Fibroblast of skin of right biceps (primary cell): ENCODE measurements around the gene FERMT3.
A peak's percentile ranks its signal among the peaks of the same experiment; 100 is the strongest.

Source experiments
- DNase-seq: peaks from one replicate; pipeline ENCODE4 v3.0.0-alpha.2; 2013

Gene FERMT3

DNA sequence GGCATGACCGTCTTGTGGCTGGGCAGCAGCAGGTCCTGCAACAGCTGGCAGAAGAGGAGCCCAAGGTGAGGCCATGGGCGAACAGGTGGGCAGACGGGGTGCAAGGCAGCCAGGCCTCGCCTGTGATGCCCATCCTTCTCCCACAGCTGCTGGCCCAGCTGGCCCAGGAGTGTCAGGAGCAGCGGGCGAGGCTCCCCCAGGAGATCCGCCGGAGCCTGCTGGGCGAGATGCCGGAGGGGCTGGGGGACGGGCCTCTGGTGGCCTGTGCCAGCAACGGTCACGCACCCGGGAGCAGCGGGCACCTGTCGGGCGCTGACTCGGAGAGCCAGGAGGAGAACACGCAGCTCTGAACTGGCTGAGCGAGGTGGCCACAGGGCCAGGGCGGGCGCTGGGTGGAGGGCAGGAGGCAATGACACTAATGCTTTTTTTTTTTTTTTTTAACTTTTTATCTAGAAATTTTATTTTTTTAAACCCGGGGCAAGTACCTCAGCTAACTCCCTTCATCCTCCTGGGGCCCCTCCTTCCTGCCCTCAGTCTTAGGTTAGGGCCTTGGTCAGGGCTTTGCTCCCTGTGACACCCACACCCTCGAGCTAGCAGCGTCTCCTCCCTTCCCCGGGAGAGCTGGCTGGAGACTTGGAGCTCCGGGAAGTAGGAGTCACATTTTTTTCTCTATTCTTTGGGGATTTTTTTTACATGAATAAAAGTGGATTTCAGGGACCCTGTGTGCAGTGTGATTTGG lies 60.9 kb downstream of the FERMT3 start:
- DNase-seq: no peak

DNA sequence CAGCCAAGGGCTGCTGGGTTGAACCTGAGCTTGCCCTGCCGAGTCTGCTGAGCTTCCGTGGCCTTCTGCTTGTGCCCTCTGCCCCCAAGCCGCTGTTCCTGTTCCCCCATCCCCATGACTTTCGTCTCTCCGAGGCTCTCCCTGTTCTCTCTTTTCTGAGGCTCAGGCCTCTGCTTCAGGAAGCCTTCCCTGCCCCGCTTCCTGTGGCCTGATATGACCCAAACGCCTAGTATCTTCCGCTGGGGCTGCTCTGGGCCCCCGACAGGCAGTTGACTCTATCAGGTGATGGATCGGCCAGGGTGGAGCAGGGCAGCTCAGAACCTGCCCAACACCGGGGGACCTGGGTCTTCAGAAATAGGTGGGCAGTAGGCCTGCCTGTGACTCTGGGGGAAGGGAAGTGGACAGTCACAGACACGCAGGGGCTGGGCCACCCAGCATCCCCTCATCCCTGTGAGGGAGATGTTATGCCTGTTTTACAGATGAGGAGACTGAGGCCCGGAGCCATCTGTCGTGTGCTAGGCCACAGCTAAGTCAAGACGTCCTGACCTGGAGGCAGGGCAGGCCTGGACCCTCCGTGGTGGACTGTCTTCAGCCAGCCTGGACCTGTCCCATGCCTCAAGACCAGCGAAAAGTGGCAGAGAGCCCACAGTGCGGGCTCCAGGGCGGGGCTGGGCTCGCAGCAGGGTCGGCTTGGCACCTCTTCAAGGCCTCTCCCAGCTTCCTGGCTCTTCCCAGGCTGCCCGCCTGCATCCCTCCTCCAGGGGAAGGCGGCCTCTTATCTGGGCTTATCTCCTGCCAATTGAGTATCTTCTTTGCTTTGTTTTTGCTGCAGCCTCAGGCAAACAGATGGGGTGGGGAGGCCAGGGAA lies 61.7 kb downstream of the FERMT3 start:
- peak; percentile 31 for DNase-seq

DNA sequence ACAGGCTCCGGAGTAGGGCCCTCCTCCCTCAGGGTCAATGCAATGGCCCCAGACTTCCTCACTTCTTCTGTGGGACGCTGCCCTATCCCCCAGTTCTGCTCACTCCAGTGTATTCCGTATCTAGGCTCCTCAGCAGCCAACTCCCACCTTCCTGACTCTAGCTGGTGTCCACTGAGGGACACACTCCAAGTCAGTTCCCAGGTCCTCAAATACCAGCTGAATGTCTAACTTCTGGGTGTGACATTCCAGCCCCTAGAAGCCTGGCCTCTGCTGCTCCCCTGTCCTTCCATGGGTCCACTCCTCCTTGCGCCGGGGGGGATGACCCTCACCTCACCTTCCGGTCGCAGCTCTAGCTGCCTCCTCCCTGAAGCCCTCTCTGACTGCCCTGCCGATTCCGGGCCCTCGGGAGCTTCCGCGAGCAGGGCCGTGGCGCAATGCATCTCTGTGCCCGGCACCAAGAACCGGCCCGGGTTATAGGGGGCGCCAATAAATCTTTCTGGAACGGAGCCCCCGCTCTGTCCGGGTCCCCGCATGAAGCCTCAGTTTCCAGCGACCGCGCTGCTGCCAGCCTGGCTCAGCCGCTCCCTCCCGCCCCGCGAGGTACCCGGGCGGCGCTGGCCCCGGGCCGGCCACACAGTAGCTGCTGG lies 62.5 kb downstream of the FERMT3 start:
- DNase-seq: peak; percentile 42

DNA sequence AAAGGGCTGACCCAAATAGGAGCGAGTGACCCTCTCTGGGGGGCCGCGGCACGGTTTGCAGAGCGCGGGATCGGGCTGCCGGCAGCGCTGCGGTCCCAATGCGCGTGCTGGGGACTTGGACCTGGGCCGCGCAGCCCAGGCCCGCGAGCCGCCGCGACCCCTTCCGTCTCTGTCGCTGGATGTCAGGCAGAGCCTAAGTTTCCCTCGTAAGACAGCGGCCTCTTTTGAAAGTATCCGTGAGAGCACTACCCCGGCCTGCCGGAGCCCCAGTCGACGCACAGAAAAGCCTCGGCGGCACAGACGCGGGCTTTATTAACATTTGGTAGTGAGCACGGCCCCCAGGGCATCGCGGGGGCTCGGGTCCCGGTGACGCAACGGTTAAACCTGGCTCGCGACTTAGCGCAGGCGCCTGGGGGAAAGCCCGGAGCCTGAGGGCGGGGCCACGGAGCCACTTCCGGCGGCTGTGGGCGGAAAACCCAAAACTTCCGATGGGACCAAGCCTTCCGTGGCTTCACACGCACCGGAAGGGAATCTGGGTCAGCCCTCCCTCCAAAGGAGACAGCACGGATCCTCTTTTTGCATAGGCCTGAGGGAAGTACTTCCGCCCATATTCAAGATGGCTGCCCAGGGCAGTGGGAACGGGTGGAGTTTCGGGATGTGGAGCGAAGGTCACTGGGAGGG lies 63.2 kb downstream of the FERMT3 start:
- peak; percentile 100 for DNase-seq
